SJSA1 (cell line): ENCODE measurements around the gene CLRN2. TPM values are rescaled to one million over a fixed set of nuclear protein-coding genes. Genes with fewer than 3 reads are reported as not detected.
"Not testable (repeated sequence)": the region's sequence is repeated elsewhere in the genome, so short reads cannot be mapped to it uniquely, and the experiment has no call there.

Source experiments
- DNase-seq, 2 experiments: peaks; one replicate each; pipeline ENCODE4 v3.0.0-alpha.2; 2015 to 2020; ENCODE audit warnings: low spot score in 2 of 2, low read depth in 1 of 2
- H3K27ac ChIP-seq: fragments of 250-450 bp; sonication (Bioruptor Pico); 2 replicates; pipeline ENCODE4 v1.5.1; 2020; ENCODE audit warnings: mild to moderate bottlenecking, moderate library complexity
- H3K27me3 ChIP-seq: fragments of 250-450 bp; sonication (Bioruptor Pico); replicated peaks from 2 replicates; pipeline ENCODE4 v1.5.1; 2020; ENCODE audit warnings: mild to moderate bottlenecking, moderate library complexity
- H3K36me3 ChIP-seq: fragments of 250-450 bp; sonication (Bioruptor Pico); 2 replicates; pipeline ENCODE4 v1.5.1; 2020; ENCODE audit warnings: mild to moderate bottlenecking
- H3K4me1 ChIP-seq: fragments of 250-450 bp; sonication (Bioruptor Pico); replicated peaks from 2 replicates; pipeline ENCODE4 v1.6.1; 2021; ENCODE audit warnings: mild to moderate bottlenecking
- H3K4me3 ChIP-seq: fragments of 250-450 bp; sonication (Bioruptor Pico); 2 replicates; pipeline ENCODE4 v1.5.1; 2020; ENCODE audit warnings: mild to moderate bottlenecking
- H3K9me3 ChIP-seq: fragments of 250-450 bp; sonication (Bioruptor Pico); replicated peaks from 2 replicates; pipeline ENCODE4 v1.5.1; 2020; ENCODE audit warnings: mild to moderate bottlenecking
- total RNA-seq: library from RNA; depleted of rRNA; stranded (reverse); fragments of >200 nt; shearing (Covaris generic); gene quantifications from 2 replicates; pipeline ENCODE4 v1.2.3, GENCODE V29; 2014

The CLRN2 gene
- total RNA-seq, 1 experiment from 2014 or later = not detected

- H3K36me3 ChIP-seq = no peaks in the 10 kb centered on the region
- H3K27ac ChIP-seq = no peak overlapping the region
- 0 out of 2 replicates have a peak, but pooled peaks cover 3% of the 10 kb centered on the region for H3K4me1 ChIP-seq
- no peak overlapping the region for H3K4me3 ChIP-seq
- no peak for DNase-seq
- H3K27me3 ChIP-seq = no peaks in the 10 kb centered on the region
- H3K9me3 ChIP-seq = no peaks in the 10 kb centered on the region
These were observed 1.8 kb upstream of the CLRN2 start for GRCh38 chr4:17512973-17513665.

GRCh38 chr4:17515445-17516407 lies 761 bp downstream of the CLRN2 start:
- H3K4me3 ChIP-seq = no peak overlapping the region

GRCh38 chr4:17516980-17517379 lies 2.0 kb downstream of the CLRN2 start:
- Histone ChIP-seq H3K27me3 (no peaks in the 10 kb centered on the region), H3K36me3 (no peaks in the 10 kb centered on the region), H3K4me3 (no peak overlapping the region), H3K27ac (no peak overlapping the region), H3K4me1 (no peaks in the 10 kb centered on the region), H3K9me3 (no peaks in the 10 kb centered on the region)
- DNase-seq = no peak

More at GRCh38 chr4:17515445-17516407, 761 bp downstream of the CLRN2 start:
- 0 out of 2 replicates have a peak, but pooled peaks cover 3% of the 10 kb centered on the region for H3K4me1 ChIP-seq
- H3K9me3 ChIP-seq = no peaks in the 10 kb centered on the region
- no peaks in the 10 kb centered on the region for H3K36me3 ChIP-seq
- DNase-seq = no peak
- H3K27me3 ChIP-seq = no peaks in the 10 kb centered on the region
- H3K27ac ChIP-seq = no peak overlapping the region

GRCh38 chr4:17517664-17518063 lies 2.7 kb downstream of the CLRN2 start:
- DNase-seq = no peak
- no peak overlapping the region for H3K4me3 ChIP-seq
- H3K27me3 ChIP-seq = no peaks in the 10 kb centered on the region
- no peaks in the 10 kb centered on the region for H3K36me3 ChIP-seq
- H3K4me1 ChIP-seq = no peaks in the 10 kb centered on the region
- no peak overlapping the region for H3K27ac ChIP-seq
- H3K9me3 ChIP-seq = no peaks in the 10 kb centered on the region

GRCh38 chr4:17521595-17521994 lies 6.6 kb downstream of the CLRN2 start:
- Histone ChIP-seq H3K4me1 (no peaks in the 10 kb centered on the region), H3K4me3 (no peak overlapping the region), H3K27ac (no peak overlapping the region), H3K9me3 (no peaks in the 10 kb centered on the region), H3K27me3 (no peaks in the 10 kb centered on the region), H3K36me3 (no peaks in the 10 kb centered on the region)
- DNase-seq = no peak

- Histone ChIP-seq H3K4me1 (no peaks in the 10 kb centered on the region), H3K36me3 (no peaks in the 10 kb centered on the region), H3K9me3 (no peaks in the 10 kb centered on the region), H3K27ac (no peak overlapping the region), H3K4me3 (no peak overlapping the region), H3K27me3 (no peaks in the 10 kb centered on the region)
- DNase-seq = no peak
These were observed 8.7 kb downstream of the CLRN2 start for GRCh38 chr4:17523662-17524061.

- DNase-seq = no peak
- Histone ChIP-seq H3K27ac (no peak overlapping the region), H3K27me3 (no peaks in the 10 kb centered on the region), H3K4me3 (no peak overlapping the region), H3K4me1 (no peaks in the 10 kb centered on the region), H3K9me3 (no peaks in the 10 kb centered on the region), H3K36me3 (no peaks in the 10 kb centered on the region)
These were observed 11.9 kb downstream of the CLRN2 start for GRCh38 chr4:17526695-17527477.

- no peak for DNase-seq
- H3K36me3 ChIP-seq = no peaks in the 10 kb centered on the region
- H3K27me3 ChIP-seq = no peaks in the 10 kb centered on the region
- H3K4me3 ChIP-seq = no peak overlapping the region
- H3K4me1 ChIP-seq = no peaks in the 10 kb centered on the region
- H3K9me3 ChIP-seq = no peaks in the 10 kb centered on the region
- H3K27ac ChIP-seq = no peak overlapping the region
These were observed 13.7 kb downstream of the CLRN2 start for GRCh38 chr4:17528551-17529165.

GRCh38 chr4:17531538-17532285 lies 16.7 kb downstream of the CLRN2 start:
- Histone ChIP-seq H3K4me1 (no peaks in the 10 kb centered on the region), H3K9me3 (no peaks in the 10 kb centered on the region), H3K4me3 (no peak overlapping the region), H3K27ac (no peak overlapping the region), H3K27me3 (no peaks in the 10 kb centered on the region), H3K36me3 (no peaks in the 10 kb centered on the region)
- no peak for DNase-seq

- Histone ChIP-seq H3K27me3 (no peaks in the 10 kb centered on the region), H3K36me3 (no peaks in the 10 kb centered on the region), H3K27ac (no peak overlapping the region), H3K4me3 (no peak overlapping the region), H3K4me1 (no peaks in the 10 kb centered on the region), H3K9me3 (no peaks in the 10 kb centered on the region)
- no peak for DNase-seq
These were observed 19.7 kb downstream of the CLRN2 start for GRCh38 chr4:17534705-17535104.

GRCh38 chr4:17535242-17535641 lies 20.3 kb downstream of the CLRN2 start:
- no peaks in the 10 kb centered on the region for H3K4me1 ChIP-seq
- H3K27ac ChIP-seq = no peak overlapping the region
- no peaks in the 10 kb centered on the region for H3K27me3 ChIP-seq
- H3K4me3 ChIP-seq = no peak overlapping the region
- no peak for DNase-seq
- H3K36me3 ChIP-seq = no peaks in the 10 kb centered on the region
- H3K9me3 ChIP-seq = no peaks in the 10 kb centered on the region

GRCh38 chr4:17535906-17536305 lies 20.9 kb downstream of the CLRN2 start:
- Histone ChIP-seq H3K4me3 (no peak overlapping the region), H3K4me1 (no peaks in the 10 kb centered on the region), H3K27ac (no peak overlapping the region), H3K36me3 (no peaks in the 10 kb centered on the region), H3K9me3 (no peaks in the 10 kb centered on the region), H3K27me3 (no peaks in the 10 kb centered on the region)
- DNase-seq = no peak

- H3K27me3 ChIP-seq, H3K27ac ChIP-seq, H3K9me3 ChIP-seq, H3K4me1 ChIP-seq, DNase-seq, H3K36me3 ChIP-seq, H3K4me3 ChIP-seq: not testable (repeated sequence)
These were observed 22.1 kb downstream of the CLRN2 start for GRCh38 chr4:17537060-17537459.
